ENCODE data around the gene TK2.
"Not testable (repeated sequence)": the region's sequence is repeated elsewhere in the genome, so short reads cannot be mapped to it uniquely, and the experiment has no call there.

- not testable (repeated sequence) for TF ChIP-seq POLR2A, CTCF (IDR thresholded peaks at IDR 0.05)
Measured at GRCh38 chr16:66567270-66567669, 17.3 kb upstream of the TK2 start.
